KMS-11 (cell line): ENCODE measurements around the gene SPG11.
"Not testable (repeated sequence)": the region's sequence is repeated elsewhere in the genome, so short reads cannot be mapped to it uniquely, and the experiment has no call there.

ENCODE experiments used
- H2AFZ ChIP-seq: fragments of 200-600 bp; sonication (generic); 2 replicates; pipeline ENCODE4 v1.6.1; 2016; ENCODE audit warnings: antibody characterized with exemption, mixed run types, low read depth
- H3K27ac ChIP-seq: fragments of 200-600 bp; sonication (generic); 2 replicates; pipeline ENCODE4 v1.6.1; 2016; ENCODE audit warnings: mild to moderate bottlenecking, mixed run types
- H3K27me3 ChIP-seq: fragments of 200-600 bp; sonication (generic); 2 replicates; pipeline ENCODE4 v1.6.1; 2017; ENCODE audit warnings: mild to moderate bottlenecking, low read depth, mixed run types, moderate library complexity; ENCODE audit not compliant: insufficient read depth
- H3K36me3 ChIP-seq: fragments of 200-600 bp; sonication (generic); 2 replicates; pipeline ENCODE4 v1.6.1; 2017; ENCODE audit warnings: mild to moderate bottlenecking, mixed run types; ENCODE audit not compliant: insufficient read depth
- H3K4me1 ChIP-seq: fragments of 200-600 bp; sonication (generic); 2 replicates; pipeline ENCODE4 v1.6.1; 2016; ENCODE audit warnings: mild to moderate bottlenecking, low read depth, mixed run types; ENCODE audit not compliant: poor library complexity, severe bottlenecking
- H3K4me2 ChIP-seq: fragments of 200-600 bp; sonication (generic); 2 replicates; pipeline ENCODE4 v1.7.0; 2016; ENCODE audit warnings: mild to moderate bottlenecking, mixed run types
- H3K4me3 ChIP-seq: fragments of 200-600 bp; sonication (generic); IDR thresholded peaks from 2 replicates; pipeline ENCODE4 v1.6.1; 2017; ENCODE audit warnings: low read depth, low read length, mixed read lengths; ENCODE audit not compliant: insufficient read depth
- H3K79me2 ChIP-seq: fragments of 200-600 bp; sonication (generic); 2 replicates; pipeline ENCODE4 v1.6.1; 2016; ENCODE audit warnings: low read depth, mixed run types; ENCODE audit not compliant: insufficient read depth
- H3K9ac ChIP-seq: fragments of 200-600 bp; sonication (generic); 2 replicates; pipeline ENCODE4 v1.6.1; 2016; ENCODE audit warnings: mild to moderate bottlenecking, mixed run types
- H4K20me1 ChIP-seq: fragments of 200-600 bp; sonication (generic); 2 replicates; pipeline ENCODE4 v1.6.1; 2016; ENCODE audit warnings: mild to moderate bottlenecking, mixed run types; ENCODE audit not compliant: insufficient read depth
- TF ChIP-seq, protein P1 (sequence below): fragments of 200-600 bp; sonication (generic); conservative IDR thresholded peaks from 2 replicates; pipeline ENCODE4 v1.6.1; 2017; ENCODE audit warnings: low read depth, mild to moderate bottlenecking, antibody characterized with exemption, low read length, moderate library complexity, mixed read lengths

SPG11 gene

GRCh38 chr15:44694416-44694815 lies 31.0 kb upstream of the SPG11 start:
- no peak overlapping the region for H3K4me2 ChIP-seq
- H4K20me1 ChIP-seq = no peaks in the 10 kb centered on the region
- H2AFZ ChIP-seq = no peak overlapping the region

GRCh38 chr15:44692659-44693058 lies 29.2 kb upstream of the SPG11 start:
- no peaks in the 10 kb centered on the region for H3K4me1 ChIP-seq
- no peak overlapping the region for H2AFZ ChIP-seq
- no peaks in the 10 kb centered on the region for H4K20me1 ChIP-seq
- H3K9ac ChIP-seq = no peak overlapping the region
- no peak overlapping the region for H3K4me3 ChIP-seq
- H3K27me3 ChIP-seq = no peaks in the 10 kb centered on the region
- H3K4me2 ChIP-seq = no peak overlapping the region
- TF ChIP-seq, protein P1, sequence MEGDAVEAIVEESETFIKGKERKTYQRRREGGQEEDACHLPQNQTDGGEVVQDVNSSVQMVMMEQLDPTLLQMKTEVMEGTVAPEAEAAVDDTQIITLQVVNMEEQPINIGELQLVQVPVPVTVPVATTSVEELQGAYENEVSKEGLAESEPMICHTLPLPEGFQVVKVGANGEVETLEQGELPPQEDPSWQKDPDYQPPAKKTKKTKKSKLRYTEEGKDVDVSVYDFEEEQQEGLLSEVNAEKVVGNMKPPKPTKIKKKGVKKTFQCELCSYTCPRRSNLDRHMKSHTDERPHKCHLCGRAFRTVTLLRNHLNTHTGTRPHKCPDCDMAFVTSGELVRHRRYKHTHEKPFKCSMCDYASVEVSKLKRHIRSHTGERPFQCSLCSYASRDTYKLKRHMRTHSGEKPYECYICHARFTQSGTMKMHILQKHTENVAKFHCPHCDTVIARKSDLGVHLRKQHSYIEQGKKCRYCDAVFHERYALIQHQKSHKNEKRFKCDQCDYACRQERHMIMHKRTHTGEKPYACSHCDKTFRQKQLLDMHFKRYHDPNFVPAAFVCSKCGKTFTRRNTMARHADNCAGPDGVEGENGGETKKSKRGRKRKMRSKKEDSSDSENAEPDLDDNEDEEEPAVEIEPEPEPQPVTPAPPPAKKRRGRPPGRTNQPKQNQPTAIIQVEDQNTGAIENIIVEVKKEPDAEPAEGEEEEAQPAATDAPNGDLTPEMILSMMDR = no peak
- H3K36me3 ChIP-seq = no peaks in the 10 kb centered on the region
- H3K27ac ChIP-seq = no peak overlapping the region
- H3K79me2 ChIP-seq = no peaks in the 10 kb centered on the region

More at GRCh38 chr15:44694416-44694815, 31.0 kb upstream of the SPG11 start:
- Histone ChIP-seq H3K4me1 (no peaks in the 10 kb centered on the region), H3K9ac (no peak overlapping the region), H3K27me3 (no peaks in the 10 kb centered on the region), H3K36me3 (no peaks in the 10 kb centered on the region), H3K4me3 (no peak overlapping the region), H3K79me2 (no peaks in the 10 kb centered on the region), H3K27ac (no peak overlapping the region)
- TF ChIP-seq, protein P1 = no peak

- not testable (repeated sequence) for H2AFZ ChIP-seq, H3K27ac ChIP-seq, H3K79me2 ChIP-seq, H3K36me3 ChIP-seq, H3K9ac ChIP-seq, H3K4me2 ChIP-seq, H3K4me1 ChIP-seq, H3K4me3 ChIP-seq, H4K20me1 ChIP-seq, H3K27me3 ChIP-seq
Measured at GRCh38 chr15:44690245-44690644, 26.8 kb upstream of the SPG11 start.

DNA sequence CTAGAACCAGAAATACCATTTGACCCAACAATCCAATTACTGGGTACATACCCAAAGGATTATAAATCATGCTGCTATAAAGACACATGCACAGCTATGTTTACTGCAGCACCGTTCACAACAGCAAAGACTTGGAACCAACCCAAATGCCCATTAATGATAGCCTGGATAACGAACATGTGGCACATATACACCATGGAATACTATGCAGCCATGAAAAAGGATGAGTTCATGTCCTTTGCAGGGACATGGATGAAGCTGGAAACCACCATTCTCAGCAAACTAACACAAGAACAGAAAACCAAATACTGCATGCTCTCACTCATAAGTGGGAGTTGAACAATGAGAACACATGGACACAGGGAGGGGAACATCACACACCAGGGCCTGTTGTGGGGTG lies 25.9 kb upstream of the SPG11 start:
- not testable (repeated sequence) for H2AFZ ChIP-seq, H4K20me1 ChIP-seq, H3K27me3 ChIP-seq, H3K79me2 ChIP-seq, H3K36me3 ChIP-seq, H3K9ac ChIP-seq, H3K4me1 ChIP-seq, H3K4me3 ChIP-seq, H3K27ac ChIP-seq, H3K4me2 ChIP-seq

DNA sequence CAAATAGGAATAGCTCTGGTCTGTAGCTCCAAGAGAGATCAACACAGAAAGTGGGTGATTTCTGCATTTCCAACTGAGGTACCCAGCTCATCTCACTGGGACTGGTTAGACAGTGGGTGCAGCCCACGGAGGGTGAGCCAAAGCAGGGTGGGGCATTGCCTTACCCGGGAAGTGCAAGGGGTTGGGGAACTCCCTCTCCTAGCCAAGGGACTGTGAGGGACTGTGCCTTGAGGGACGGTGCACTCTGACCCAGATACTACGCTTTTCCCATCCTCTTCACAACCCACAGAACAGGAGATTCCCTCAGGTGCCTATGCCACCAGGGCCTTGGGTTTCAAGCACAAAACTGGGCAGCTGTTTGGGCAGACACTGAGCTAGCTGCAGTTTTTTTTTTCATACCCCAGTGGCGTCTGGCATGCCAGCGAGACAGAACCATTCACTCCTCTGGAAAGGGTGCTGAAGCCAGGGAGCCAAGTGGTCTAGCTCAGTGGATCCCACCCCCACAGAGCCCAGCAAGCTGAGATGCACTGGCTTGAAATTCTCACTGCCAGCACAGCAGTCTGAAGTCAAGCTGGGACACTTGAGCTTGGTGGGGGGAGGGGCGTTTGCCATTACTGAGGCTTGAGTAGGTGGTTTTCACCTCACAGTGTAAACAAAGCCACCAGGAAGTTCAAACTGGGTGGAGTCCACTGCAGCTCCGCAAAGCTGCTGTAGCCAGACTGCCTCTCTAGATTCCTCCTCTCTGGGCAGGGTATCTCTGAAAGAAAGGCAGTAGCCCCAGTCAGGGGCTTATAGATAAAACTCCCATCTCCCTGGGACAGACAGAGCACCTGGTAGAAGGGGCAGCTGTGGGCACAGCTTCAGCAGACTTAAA lies 19.6 kb upstream of the SPG11 start:
- not testable (repeated sequence) for H3K27me3 ChIP-seq, H4K20me1 ChIP-seq, H3K4me3 ChIP-seq, H3K79me2 ChIP-seq, H3K36me3 ChIP-seq
- Histone ChIP-seq H3K4me1 (peaks cover 34% of the 10 kb centered on the region), H3K4me2 (peak overlapping the region; percentile 60), H2AFZ (peak overlapping the region; percentile 72), H3K9ac (peak overlapping the region; percentile 58), H3K27ac (peak overlapping the region; percentile 79)

- Histone ChIP-seq H2AFZ (peak overlapping the region; percentile 72; the same call in 1 of the 2 replicates), H3K27ac (0 out of 2 replicates have a peak overlapping the region, but pooled peaks have one; percentile 79)
- TF ChIP-seq, protein P1 = no peak
Measured at GRCh38 chr15:44682211-44682610, 18.7 kb upstream of the SPG11 start.

More at GRCh38 chr15:44682211-44682610, 18.7 kb upstream of the SPG11 start:
- Histone ChIP-seq H3K4me1 (peaks cover 42% of the 10 kb centered on the region), H3K9ac (peak overlapping the region; percentile 58; the same call in 1 of the 2 replicates), H3K4me2 (peak overlapping the region; percentile 60), H4K20me1 (no peaks in the 10 kb centered on the region), H3K27me3 (no peaks in the 10 kb centered on the region), H3K79me2 (no peaks in the 10 kb centered on the region), H3K36me3 (no peaks in the 10 kb centered on the region), H3K4me3 (no peak overlapping the region)
